GM19351 (cell line): Measurements from ENCODE around the gene ATOX1.
"Not testable (repeated sequence)": the region's sequence is repeated elsewhere in the genome, so short reads cannot be mapped to it uniquely, and the experiment has no call there.

ENCODE experiments used
- ATAC-seq: cut with Tn5 transposase; IDR thresholded peaks from one replicate; pipeline ENCODE4 v1.9.1; 2021; ENCODE audit warnings: mild to moderate bottlenecking, moderate library complexity; ENCODE audit not compliant: unreplicated experiment

The ATOX1 gene, protein sequence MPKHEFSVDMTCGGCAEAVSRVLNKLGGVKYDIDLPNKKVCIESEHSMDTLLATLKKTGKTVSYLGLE

DNA sequence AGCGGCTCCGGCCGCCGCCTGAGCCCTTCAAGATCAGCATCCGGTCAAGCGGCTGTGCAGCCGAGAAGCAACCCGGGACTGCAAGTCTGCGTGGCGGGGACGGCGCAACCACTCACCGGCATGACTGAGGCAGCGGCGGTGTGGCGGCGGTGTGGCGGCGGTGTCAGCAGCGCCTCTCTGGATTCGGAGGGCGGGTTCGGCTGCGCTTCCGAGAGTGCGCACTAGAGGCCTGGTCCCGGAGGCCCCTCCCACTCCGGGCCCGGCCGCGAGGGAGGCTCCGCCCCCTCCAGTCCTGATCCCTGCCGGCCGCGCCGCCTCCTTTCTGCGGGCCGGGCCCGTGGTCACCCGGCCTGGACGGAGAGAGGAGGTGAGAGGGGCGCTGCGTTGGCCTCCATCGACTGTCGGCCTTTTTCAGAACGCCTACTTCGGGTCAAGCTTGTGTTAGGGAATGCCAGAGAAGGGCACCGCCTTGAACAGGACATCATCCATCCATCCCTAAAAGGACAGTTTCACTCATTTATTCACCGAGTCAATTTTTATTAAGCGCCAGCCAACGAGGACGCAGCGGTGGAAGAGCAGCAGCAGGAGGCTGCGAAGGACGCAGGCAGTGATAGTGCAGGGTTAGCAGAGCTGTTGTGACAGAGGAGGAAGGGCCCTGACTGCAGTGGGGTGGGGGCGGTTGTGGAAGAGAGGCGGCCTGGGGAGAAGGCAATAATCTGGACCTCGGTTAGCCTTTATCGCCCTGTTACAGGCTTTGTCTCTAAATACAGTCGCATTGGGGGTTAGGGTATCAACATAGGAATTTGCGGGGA lies at the start of gene ATOX1:
TSS of gene ATOX1 (minus strand) at position 202 of the 812 bp plus-strand sequence. CDS start at position 122, 80 bp downstream.
- peak; percentile 90 for ATAC-seq

DNA sequence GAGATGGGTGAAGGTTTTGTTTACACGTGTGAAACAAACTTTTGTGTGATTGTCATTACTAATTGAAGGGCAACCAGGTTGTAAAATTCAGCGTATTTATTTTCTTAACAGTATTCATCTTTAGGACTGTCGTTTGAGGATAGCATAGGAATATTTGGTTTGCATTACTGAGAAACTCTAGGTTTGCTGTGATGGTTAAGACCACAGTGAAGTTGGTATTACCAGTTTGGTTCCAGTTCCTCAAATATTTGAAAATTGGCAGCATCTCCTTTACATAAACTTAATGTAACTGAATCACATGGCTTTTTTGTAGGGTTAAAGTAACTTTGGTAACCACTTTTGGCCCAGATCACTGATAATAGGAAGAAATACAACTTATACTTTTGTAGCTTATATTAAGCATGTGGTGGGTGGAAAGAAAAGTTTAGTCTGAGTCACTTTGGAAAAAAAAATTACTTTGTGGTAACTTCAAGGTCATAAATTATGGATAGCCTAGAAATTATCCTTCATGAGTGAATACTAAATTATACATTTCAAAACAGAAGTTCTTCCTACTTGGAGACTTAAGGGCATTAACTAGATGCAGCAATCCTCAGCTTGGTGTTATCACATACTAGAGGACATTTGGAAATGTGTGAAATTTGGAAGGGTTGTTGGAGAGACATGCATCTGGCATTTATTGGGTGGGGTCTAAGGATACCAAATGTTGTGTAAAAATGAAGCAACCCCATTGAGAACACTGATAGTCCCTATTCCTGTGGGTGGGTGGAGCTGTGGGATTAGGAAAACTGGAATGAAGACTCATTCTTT lies 47.2 kb upstream of the ATOX1 start:
- ATAC-seq = no peak

DNA sequence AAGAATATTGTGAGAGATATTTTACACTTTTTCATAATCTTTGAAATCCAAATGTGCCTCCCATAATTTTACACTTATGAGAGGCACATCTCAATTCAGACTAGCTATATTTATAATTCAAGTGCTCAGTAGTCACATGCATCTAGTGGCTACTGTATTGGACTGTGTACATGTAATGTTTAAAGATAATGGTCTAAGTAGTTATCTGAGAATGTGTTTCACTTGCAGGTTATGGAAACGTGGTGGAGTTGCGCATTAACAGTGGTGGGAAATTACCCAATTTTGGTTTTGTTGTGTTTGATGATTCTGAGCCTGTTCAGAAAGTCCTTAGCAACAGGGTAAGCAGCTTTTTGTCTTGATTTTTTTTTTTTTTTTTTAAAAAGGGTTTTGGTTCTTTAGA lies 42.1 kb upstream of the ATOX1 start:
- no peak for ATAC-seq

DNA sequence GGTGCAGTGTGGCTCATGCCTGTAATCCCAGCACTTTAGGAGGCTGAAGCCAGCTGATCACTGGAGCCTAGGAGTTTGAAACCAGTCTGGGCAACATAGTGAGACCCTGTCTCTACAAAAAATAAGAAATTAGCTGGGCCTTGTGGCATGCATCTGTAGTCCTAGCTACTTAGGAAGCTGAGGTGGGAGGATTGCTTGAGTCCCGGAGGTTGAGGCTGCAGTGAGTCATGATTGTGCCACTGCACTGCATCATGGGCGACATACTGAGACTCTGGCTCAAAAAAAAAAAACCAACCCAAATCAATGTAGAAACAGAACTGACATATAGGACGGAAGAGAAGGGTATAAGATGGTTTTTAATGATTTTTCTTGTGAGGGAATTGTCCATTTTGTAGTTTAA lies 41.0 kb upstream of the ATOX1 start:
- no peak for ATAC-seq

DNA sequence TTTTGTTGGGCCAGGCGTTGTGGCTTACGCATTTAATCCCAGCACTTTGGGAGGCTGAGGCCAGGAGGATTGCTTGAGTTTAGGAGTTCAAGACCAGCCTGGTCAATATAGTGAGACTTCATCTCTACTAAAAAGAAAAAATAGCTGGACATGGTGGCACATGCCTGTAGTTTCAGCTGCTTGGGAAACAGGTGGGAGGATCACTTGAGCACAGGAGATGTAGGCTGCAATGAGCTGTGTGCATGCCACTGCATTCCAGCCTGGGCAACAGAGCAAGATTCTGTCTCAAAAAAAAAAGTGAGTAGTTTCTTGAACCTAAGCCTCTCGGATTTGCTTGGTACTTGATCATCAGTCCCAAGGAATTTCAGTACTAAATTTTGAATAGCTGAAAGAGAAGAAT lies 40.2 kb upstream of the ATOX1 start:
- ATAC-seq = no peak

DNA sequence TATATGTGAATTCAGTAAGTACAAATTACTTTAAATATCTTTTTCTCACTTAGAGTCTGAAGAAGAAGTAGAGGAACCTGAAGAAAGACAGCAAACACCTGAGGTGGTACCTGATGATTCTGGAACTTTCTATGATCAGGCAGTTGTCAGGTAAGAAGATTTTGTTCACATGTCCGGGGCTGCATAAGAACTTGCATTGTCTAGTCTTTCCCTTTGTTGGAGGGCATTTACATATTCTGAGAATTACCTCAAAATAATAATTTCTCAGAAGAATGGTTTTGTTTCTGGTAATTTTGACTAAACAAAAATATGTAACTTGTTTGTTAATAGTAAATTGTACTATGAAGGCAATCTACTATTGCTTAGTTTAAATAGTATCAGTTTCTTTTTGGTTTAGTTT lies 37.0 kb upstream of the ATOX1 start:
- no peak for ATAC-seq

DNA sequence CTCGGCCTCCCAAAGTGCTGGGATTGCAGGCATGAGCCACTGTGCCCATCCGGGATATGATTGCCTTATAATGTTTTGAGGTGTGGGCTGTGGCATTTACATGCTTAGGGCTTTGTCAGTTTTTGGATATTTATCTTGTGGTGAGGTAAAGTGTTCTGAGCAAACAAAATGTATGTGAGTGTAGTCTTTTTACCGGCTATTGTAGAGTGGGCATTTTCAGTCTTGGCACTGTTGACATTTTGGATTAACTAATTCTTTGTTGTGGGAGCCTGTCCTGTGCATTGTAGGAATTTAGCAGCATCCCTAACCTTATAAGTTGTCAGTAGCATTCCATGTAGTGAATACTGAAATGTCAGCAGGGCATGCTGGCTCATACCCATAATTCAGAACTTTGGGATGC lies 34.9 kb upstream of the ATOX1 start:
- ATAC-seq = no peak

DNA sequence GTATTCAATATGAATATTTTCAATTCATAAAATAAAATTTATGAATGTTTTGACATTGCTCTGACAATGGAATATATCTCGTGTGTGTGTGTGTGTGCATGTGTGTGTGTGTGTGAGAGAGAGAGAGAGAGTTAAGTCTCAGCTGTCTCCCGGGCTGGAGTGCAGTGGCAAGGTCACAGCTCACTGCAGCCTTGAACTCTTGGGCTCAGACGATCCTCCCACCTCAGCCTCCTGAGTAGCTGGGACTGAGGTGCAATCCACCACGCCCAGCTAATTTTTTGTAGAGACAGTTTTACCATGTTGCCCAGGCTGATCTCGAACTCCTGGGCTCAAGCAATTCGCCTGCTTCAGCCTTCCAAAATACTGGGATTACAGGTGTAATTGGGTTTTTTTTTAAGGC lies 29.4 kb upstream of the ATOX1 start:
- no peak for ATAC-seq

DNA sequence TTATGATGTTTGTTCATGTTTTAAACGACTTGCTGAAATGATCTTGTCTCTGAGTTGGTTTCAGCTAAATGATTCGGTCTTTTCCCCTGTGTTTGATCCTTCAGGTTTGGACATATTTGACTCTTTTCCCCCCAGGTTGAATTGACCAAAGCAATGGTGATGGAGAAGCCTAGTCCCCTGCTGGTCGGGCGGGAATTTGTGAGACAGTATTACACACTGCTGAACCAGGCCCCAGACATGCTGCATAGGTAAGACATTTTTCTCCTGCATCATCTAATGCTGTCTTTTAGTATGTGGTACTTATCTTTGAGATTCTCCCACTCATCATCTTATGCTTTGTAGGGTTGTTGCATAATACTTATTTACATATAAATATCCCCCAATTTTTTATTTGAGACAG lies 28.0 kb upstream of the ATOX1 start:
- no peak for ATAC-seq

DNA sequence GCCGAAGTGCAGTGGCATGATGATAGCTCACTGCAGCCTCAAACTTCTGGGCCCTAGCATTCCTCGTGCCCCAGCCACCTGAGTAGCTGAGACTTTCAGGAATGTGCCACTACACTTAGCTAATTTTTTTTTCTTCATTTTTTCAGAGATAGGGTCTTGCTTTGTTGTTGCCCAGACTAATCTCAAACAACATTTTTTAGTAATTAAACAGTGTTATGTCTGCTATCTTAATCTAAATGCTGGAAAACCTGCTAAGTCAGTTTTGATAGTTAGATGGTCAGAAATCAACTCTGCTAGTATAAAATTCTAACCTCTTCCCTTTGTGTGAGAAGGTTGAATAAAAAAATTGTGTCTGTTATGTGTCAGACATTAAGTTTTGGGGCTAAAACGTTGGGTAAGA lies 25.7 kb upstream of the ATOX1 start:
- no peak for ATAC-seq

DNA sequence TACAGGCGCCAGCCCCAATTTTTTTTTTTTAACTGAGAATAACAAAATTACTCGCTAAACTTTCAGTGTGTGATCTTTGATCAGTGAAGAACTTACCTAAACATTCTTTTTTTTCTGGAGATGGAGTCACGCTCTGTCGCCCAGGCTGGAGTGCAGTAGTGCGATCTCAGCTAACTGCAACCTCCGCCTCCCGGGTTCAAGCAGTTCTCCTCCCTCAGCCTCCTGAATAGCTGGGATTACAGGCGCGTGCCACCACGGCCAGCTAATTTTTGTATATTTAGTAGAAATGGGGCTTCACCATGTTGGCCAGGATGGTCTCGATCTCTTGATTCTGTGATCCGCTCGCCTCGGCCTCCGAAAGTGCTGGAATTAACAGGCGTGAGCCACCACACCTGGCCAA lies 25.2 kb upstream of the ATOX1 start:
- not testable (repeated sequence) for ATAC-seq

DNA sequence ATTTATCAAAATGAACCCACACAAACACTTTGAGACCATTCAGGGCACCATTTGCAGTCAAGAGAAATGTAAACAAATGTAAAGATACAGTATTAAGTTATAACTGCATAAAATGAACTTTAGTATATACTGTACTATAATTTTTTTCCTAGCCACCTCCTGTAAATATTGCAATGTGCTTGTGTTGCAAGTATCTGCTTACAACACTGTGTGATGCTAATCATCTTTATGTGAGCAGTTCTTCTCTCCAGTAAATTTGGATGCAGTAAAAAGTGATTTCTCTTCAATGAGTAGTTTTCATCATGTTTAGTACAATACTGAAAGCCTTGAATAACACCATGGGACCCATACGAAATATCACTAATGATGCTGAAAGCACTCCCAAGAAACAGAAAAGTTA lies 22.8 kb upstream of the ATOX1 start:
- no peak for ATAC-seq

DNA sequence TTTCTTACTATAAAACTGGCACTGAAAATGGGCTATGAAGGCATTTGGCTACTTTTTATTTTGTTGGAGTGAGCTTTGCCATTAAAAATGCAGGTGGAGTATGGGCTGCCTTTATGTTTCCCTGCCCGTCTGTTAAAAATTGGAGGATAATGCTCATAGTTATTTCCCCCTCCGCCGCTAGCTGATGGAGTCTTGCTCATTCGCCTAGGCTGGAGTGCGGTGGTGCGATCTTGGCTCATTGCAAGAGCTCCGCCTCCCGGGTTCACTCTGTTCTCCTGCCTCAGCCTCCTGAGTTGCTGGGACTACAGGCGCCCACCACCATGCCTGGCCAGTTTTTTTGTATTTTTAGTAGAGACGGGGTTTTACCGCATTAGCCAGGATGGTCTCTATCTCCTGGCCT lies 21.9 kb upstream of the ATOX1 start:
- ATAC-seq = no peak

DNA sequence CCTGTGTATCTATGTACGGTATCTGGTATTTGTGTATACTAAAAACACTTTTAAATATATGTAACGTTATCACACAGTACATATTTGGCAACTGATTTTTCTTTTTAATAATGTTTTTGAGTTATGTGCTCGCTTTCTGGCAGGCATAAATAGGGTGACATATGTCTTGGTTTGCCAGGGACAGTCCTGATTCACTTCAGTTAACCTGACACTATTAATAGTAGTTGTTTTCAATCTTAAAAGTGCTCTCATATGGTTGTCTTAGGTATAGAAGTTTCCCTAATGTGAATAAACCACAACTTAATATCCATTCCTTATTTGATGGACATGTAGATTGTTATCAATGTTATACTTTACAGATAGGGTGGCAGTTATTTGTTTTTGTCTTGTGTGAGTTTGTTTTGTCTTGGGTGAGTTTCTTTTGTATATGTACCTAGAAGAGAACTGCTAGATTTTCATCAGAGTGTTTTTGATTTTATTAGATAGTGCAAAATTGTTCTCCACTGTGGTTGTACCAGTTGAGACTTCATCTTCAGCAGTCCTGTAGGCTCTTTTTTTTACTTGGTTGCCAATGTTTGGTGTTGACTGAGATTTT lies 21.2 kb upstream of the ATOX1 start:
- peak; percentile 41 for ATAC-seq

DNA sequence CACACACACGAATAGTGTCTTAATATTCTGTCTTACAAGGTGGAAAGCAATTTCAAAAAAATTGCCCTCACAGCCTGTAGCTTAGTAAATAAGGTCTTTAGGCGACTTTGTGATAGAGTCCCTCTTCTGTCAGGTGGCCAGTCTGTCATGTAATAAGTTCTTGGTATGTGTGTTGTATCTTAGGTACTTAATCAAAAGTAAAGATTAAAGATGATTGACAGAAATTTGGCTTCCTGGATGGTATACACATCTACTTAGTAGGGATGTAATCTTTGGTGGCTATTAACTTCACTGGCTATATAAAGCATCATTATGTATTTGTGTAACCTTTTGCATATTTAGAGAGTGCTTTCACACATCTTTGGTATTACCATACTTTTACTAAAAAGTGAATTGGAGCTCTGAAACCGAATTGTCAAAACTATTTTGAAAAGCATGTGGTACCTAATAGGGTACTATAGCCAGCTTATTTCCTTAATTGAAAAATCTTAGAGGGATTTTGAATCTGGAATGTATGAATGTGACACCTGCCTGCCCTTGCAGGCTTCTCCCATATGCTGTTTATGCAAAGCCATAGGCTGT lies 16.7 kb upstream of the ATOX1 start:
- ATAC-seq = no peak

DNA sequence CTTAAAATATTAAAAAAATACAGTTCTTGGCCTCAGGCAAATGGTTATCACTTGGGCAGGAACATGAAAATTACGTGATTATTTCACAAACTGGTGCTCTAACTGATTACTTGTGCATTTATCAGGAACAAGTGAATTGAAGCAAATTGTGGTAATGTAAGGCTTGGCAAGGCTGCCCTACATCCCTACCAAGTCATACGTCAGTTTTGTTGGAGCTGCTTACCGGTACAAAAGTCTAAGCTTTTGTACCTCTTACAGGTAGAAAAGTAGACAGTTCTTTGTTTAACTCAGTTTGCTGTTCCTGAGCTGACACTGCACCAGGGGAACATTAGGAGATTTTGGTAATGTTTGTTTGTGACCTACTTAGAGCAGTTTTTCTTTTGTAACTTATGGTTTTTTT lies 15.5 kb upstream of the ATOX1 start:
- ATAC-seq = no peak

DNA sequence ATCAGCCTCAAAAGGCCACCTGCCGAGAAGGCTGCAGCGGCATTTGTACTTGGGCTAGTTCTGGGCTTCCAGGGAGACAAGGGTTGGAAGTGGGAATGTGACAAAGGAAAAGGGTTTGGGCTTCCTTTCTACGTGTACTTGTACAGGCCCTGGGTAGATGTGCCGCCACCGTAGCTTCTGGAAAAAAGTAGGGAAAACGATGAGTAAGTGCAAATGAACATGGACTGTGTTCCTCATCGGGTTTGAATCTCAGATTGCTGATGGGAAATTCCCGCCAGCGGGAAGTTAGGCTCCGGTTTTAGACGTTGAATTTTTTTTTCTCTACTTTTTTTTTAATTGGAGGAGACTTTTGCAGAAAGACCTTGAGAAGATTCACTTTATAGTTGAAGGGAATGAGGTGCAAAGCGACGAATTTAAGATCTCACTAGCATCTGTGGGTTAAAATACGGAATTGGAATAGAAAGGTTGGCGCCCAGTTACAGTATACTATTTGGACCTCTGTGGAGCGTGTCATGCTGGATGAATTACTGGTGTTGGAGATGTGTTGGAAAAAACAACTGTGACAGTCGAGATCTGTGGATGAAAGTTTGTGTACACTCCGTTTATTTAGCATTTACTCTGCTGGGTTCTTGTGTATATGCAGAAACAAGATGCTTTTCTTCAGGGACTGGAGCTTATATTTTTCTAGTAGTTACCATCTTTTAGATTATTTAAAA lies 14.6 kb upstream of the ATOX1 start:
- ATAC-seq = no peak

DNA sequence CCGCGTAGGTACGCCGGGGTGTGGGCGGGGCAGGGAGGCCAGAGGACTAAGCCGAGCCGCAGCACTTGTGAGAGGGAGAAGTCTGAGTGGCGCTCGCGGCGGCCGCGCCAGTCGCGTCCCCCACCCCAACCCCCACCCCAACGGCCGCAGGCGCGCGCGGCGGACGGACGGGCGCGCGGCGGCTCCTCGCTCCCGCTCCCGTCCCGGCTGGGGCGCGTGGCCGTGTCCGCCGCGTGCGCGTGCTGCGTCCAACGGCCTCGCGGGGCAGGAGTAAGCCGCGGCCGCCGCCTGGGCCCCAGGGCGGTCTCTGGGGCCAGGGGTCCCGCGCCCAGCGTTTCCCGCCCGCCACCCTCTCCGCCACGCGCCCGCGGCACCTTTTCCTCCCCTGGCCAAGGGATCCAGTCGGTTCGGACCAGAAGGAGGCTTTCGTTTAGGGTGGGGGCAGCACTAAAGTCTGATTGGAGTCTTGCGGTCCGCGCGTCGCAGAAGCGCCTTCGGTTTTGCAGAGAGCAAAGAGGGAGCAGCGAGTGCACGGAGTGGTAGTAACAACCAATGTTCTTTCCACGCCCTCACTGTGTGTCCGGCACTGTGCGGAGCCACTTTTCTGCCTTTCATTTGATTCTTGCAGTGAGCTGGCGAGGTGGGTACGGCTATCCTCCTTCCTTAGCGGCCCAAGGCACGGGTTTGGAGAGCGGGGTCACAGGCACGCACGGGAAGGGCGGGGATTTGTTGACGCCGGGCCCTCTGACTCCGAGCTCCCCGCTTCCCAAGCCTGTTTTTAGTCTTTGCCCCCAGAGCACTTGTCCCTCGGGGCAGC lies 13.8 kb upstream of the ATOX1 start:
- ATAC-seq = peak; percentile 4

DNA sequence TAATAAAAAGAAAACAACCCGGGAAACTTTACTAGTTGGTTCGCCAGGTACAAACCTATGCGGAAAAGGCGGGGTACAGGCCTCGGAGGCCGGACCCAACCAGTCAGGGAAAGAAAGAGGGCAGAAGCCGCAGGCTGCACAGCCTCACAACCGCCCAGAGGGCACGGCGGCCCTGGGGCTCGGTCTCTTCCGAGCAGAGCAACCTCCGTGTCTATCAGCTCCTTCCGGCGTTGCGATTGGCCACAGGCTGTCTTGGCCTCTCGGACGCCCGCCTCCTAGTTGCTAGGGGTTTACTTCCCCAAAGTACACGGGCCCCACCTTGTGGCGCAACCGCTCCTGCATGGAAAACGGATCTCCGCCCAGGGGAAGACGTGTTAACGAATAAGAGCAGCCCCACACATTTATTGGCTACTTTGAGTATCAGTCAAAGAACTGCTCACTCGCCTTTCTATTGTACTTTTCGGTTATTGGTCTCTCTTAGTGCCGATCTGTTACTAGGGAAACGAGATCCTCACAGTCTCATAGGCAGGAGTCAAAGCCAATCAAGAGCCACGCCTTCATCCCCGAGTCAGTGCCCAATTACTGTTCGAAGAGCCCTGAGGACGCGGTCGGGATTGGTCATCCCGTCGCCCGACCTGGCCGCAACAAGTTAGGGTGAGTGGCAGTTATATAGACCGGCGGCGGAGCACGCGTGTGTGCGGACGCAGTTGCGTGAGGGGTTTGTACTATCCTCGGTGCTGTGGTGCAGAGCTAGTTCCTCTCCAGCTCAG lies 13.0 kb upstream of the ATOX1 start, which contains the start of gene G3BP1:
TSS of gene G3BP1 (plus strand) at position 696 of the 770 bp plus-strand sequence. CDS start 14,667 bp downstream, outside the sequence.
- ATAC-seq = peak; percentile 73
